ENCODE measurements around the gene CDH13.

CDH13 gene

GRCh38 chr16:83420206-83420760 lies 793.5 kb downstream of the CDH13 start:
- Histone ChIP-seq H3K9me3 (ENCODE audit: control insufficient read depth, low read length) (no peaks in the 10 kb centered on the region), H3K36me3 (ENCODE audit: control insufficient read depth, insufficient read depth, low read length) (no peaks in the 10 kb centered on the region), H3K4me3 (ENCODE audit: low read length) (no peak overlapping the region), H3K9ac (ENCODE audit: low read length) (no peak overlapping the region), H3K4me1 (ENCODE audit: control insufficient read depth, insufficient read depth, low read length) (no peaks in the 10 kb centered on the region), H3K27me3 (ENCODE audit: control insufficient read depth, insufficient read depth, low read length) (no peaks in the 10 kb centered on the region)

GRCh38 chr16:83433201-83433600 lies 806.4 kb downstream of the CDH13 start:
- Histone ChIP-seq H3K9ac (ENCODE audit: low read length) (no peak overlapping the region), H3K36me3 (ENCODE audit: control insufficient read depth, insufficient read depth, low read length) (no peaks in the 10 kb centered on the region), H3K27me3 (ENCODE audit: control insufficient read depth, insufficient read depth, low read length) (no peaks in the 10 kb centered on the region), H3K4me3 (ENCODE audit: low read length) (no peak overlapping the region), H3K4me1 (ENCODE audit: control insufficient read depth, insufficient read depth, low read length) (no peaks in the 10 kb centered on the region), H3K9me3 (ENCODE audit: control insufficient read depth, low read length) (no peaks in the 10 kb centered on the region)

- no peaks in the 10 kb centered on the region for H3K27me3 ChIP-seq (ENCODE audit: control insufficient read depth, insufficient read depth, low read length)
- no peak overlapping the region for H3K4me3 ChIP-seq (ENCODE audit: low read length)
- no peaks in the 10 kb centered on the region for H3K9me3 ChIP-seq (ENCODE audit: control insufficient read depth, low read length)
- no peaks in the 10 kb centered on the region for H3K4me1 ChIP-seq (ENCODE audit: control insufficient read depth, insufficient read depth, low read length)
- no peak overlapping the region for H3K9ac ChIP-seq (ENCODE audit: low read length)
- H3K36me3 ChIP-seq (ENCODE audit: control insufficient read depth, insufficient read depth, low read length): no peaks in the 10 kb centered on the region
These were observed 810.3 kb downstream of the CDH13 start for GRCh38 chr16:83437036-83437435.

- Histone ChIP-seq H3K4me1 (ENCODE audit: control insufficient read depth, insufficient read depth, low read length) (no peaks in the 10 kb centered on the region), H3K9ac (ENCODE audit: low read length) (no peak overlapping the region), H3K36me3 (ENCODE audit: control insufficient read depth, insufficient read depth, low read length) (no peaks in the 10 kb centered on the region), H3K27me3 (ENCODE audit: control insufficient read depth, insufficient read depth, low read length) (no peaks in the 10 kb centered on the region), H3K4me3 (ENCODE audit: low read length) (no peak overlapping the region), H3K9me3 (ENCODE audit: control insufficient read depth, low read length) (no peaks in the 10 kb centered on the region)
These were observed 811.6 kb downstream of the CDH13 start for GRCh38 chr16:83438326-83438725.

GRCh38 chr16:83439412-83439811 lies 812.6 kb downstream of the CDH13 start:
- H3K36me3 ChIP-seq (ENCODE audit: control insufficient read depth, insufficient read depth, low read length): no peaks in the 10 kb centered on the region
- no peaks in the 10 kb centered on the region for H3K4me1 ChIP-seq (ENCODE audit: control insufficient read depth, insufficient read depth, low read length)
- no peak overlapping the region for H3K4me3 ChIP-seq (ENCODE audit: low read length)
- H3K9ac ChIP-seq (ENCODE audit: low read length): no peak overlapping the region
- H3K9me3 ChIP-seq (ENCODE audit: control insufficient read depth, low read length): no peaks in the 10 kb centered on the region
- no peaks in the 10 kb centered on the region for H3K27me3 ChIP-seq (ENCODE audit: control insufficient read depth, insufficient read depth, low read length)

- Histone ChIP-seq H3K4me3 (ENCODE audit: low read length) (no peak overlapping the region), H3K4me1 (ENCODE audit: control insufficient read depth, insufficient read depth, low read length) (no peaks in the 10 kb centered on the region), H3K9ac (ENCODE audit: low read length) (no peak overlapping the region), H3K27me3 (ENCODE audit: control insufficient read depth, insufficient read depth, low read length) (no peaks in the 10 kb centered on the region), H3K9me3 (ENCODE audit: control insufficient read depth, low read length) (no peaks in the 10 kb centered on the region), H3K36me3 (ENCODE audit: control insufficient read depth, insufficient read depth, low read length) (no peaks in the 10 kb centered on the region)
These were observed 814.7 kb downstream of the CDH13 start for GRCh38 chr16:83441517-83441916.

- H3K36me3 ChIP-seq (ENCODE audit: control insufficient read depth, insufficient read depth, low read length): no peaks in the 10 kb centered on the region
- no peaks in the 10 kb centered on the region for H3K9me3 ChIP-seq (ENCODE audit: control insufficient read depth, low read length)
- no peak overlapping the region for H3K4me3 ChIP-seq (ENCODE audit: low read length)
- no peak overlapping the region for H3K9ac ChIP-seq (ENCODE audit: low read length)
- H3K27me3 ChIP-seq (ENCODE audit: control insufficient read depth, insufficient read depth, low read length): no peaks in the 10 kb centered on the region
- no peaks in the 10 kb centered on the region for H3K4me1 ChIP-seq (ENCODE audit: control insufficient read depth, insufficient read depth, low read length)
These were observed 817.2 kb downstream of the CDH13 start for GRCh38 chr16:83443972-83444371.

GRCh38 chr16:83447560-83447959 lies 820.8 kb downstream of the CDH13 start:
- H3K36me3 ChIP-seq (ENCODE audit: control insufficient read depth, insufficient read depth, low read length): no peaks in the 10 kb centered on the region

GRCh38 chr16:83449861-83450260 lies 823.1 kb downstream of the CDH13 start:
- Histone ChIP-seq H3K9ac (ENCODE audit: low read length) (no peak overlapping the region), H3K27me3 (ENCODE audit: control insufficient read depth, insufficient read depth, low read length) (no peaks in the 10 kb centered on the region), H3K4me3 (ENCODE audit: low read length) (no peak overlapping the region), H3K36me3 (ENCODE audit: control insufficient read depth, insufficient read depth, low read length) (no peaks in the 10 kb centered on the region), H3K4me1 (ENCODE audit: control insufficient read depth, insufficient read depth, low read length) (no peaks in the 10 kb centered on the region), H3K9me3 (ENCODE audit: control insufficient read depth, low read length) (no peaks in the 10 kb centered on the region)

More at GRCh38 chr16:83447560-83447959, 820.8 kb downstream of the CDH13 start:
- no peaks in the 10 kb centered on the region for H3K4me1 ChIP-seq (ENCODE audit: control insufficient read depth, insufficient read depth, low read length)
- H3K9me3 ChIP-seq (ENCODE audit: control insufficient read depth, low read length): no peaks in the 10 kb centered on the region
- no peak overlapping the region for H3K9ac ChIP-seq (ENCODE audit: low read length)
- no peaks in the 10 kb centered on the region for H3K27me3 ChIP-seq (ENCODE audit: control insufficient read depth, insufficient read depth, low read length)
- H3K4me3 ChIP-seq (ENCODE audit: low read length): no peak overlapping the region

- Histone ChIP-seq H3K9ac (ENCODE audit: low read length) (no peak overlapping the region), H3K9me3 (ENCODE audit: control insufficient read depth, low read length) (no peaks in the 10 kb centered on the region), H3K4me3 (ENCODE audit: low read length) (no peak overlapping the region), H3K27me3 (ENCODE audit: control insufficient read depth, insufficient read depth, low read length) (no peaks in the 10 kb centered on the region), H3K4me1 (ENCODE audit: control insufficient read depth, insufficient read depth, low read length) (no peaks in the 10 kb centered on the region), H3K36me3 (ENCODE audit: control insufficient read depth, insufficient read depth, low read length) (no peaks in the 10 kb centered on the region)
These were observed 827.2 kb downstream of the CDH13 start for GRCh38 chr16:83453977-83454376.

GRCh38 chr16:83455716-83456115 lies 828.9 kb downstream of the CDH13 start:
- no peak overlapping the region for H3K4me3 ChIP-seq (ENCODE audit: low read length)
- H3K9me3 ChIP-seq (ENCODE audit: control insufficient read depth, low read length): no peaks in the 10 kb centered on the region
- no peaks in the 10 kb centered on the region for H3K36me3 ChIP-seq (ENCODE audit: control insufficient read depth, insufficient read depth, low read length)
- no peaks in the 10 kb centered on the region for H3K27me3 ChIP-seq (ENCODE audit: control insufficient read depth, insufficient read depth, low read length)
- H3K4me1 ChIP-seq (ENCODE audit: control insufficient read depth, insufficient read depth, low read length): no peaks in the 10 kb centered on the region
- H3K9ac ChIP-seq (ENCODE audit: low read length): no peak overlapping the region

GRCh38 chr16:83456934-83457333 lies 830.2 kb downstream of the CDH13 start:
- H3K9me3 ChIP-seq (ENCODE audit: control insufficient read depth, low read length): no peaks in the 10 kb centered on the region
- H3K9ac ChIP-seq (ENCODE audit: low read length): no peak overlapping the region
- no peaks in the 10 kb centered on the region for H3K27me3 ChIP-seq (ENCODE audit: control insufficient read depth, insufficient read depth, low read length)
- H3K4me3 ChIP-seq (ENCODE audit: low read length): no peak overlapping the region
- H3K36me3 ChIP-seq (ENCODE audit: control insufficient read depth, insufficient read depth, low read length): no peaks in the 10 kb centered on the region
- no peaks in the 10 kb centered on the region for H3K4me1 ChIP-seq (ENCODE audit: control insufficient read depth, insufficient read depth, low read length)

- Histone ChIP-seq H3K4me3 (ENCODE audit: low read length) (no peak overlapping the region), H3K27me3 (ENCODE audit: control insufficient read depth, insufficient read depth, low read length) (no peaks in the 10 kb centered on the region), H3K4me1 (ENCODE audit: control insufficient read depth, insufficient read depth, low read length) (no peaks in the 10 kb centered on the region), H3K9me3 (ENCODE audit: control insufficient read depth, low read length) (no peaks in the 10 kb centered on the region), H3K9ac (ENCODE audit: low read length) (no peak overlapping the region), H3K36me3 (ENCODE audit: control insufficient read depth, insufficient read depth, low read length) (no peaks in the 10 kb centered on the region)
These were observed 831.8 kb downstream of the CDH13 start for GRCh38 chr16:83458612-83459011.

Measured in mucosa of stomach (tissue), 1 donor.